Jurkat, Clone E6-1 (cell line): ENCODE results near the gene ACSM5.
"Not testable (repeated sequence)": the region's sequence is repeated elsewhere in the genome, so short reads cannot be mapped to it uniquely, and the experiment has no call there.

Source experiments
- DNase-seq: peaks from one replicate; pipeline ENCODE4 v3.0.0-alpha.2; 2011; ENCODE audit warnings: low read depth, low spot score
- H3K4me3 ChIP-seq: 2 replicates; pipeline ENCODE4 v1.5.1; 2011; ENCODE audit warnings: mild to moderate bottlenecking, low read length, control low read depth, moderate library complexity

Gene ACSM5

GRCh38 chr16:20440731-20441130 lies 31.4 kb downstream of the ACSM5 start:
- DNase-seq: not testable (repeated sequence)

GRCh38 chr16:20441191-20441590 lies 31.9 kb downstream of the ACSM5 start:
- H3K4me3 ChIP-seq: no peak overlapping the region
- no peak for DNase-seq

More at GRCh38 chr16:20440731-20441130, 31.4 kb downstream of the ACSM5 start:
- H3K4me3 ChIP-seq: not testable (repeated sequence)

GRCh38 chr16:20441859-20442258 lies 32.5 kb downstream of the ACSM5 start:
- not testable (repeated sequence) for H3K4me3 ChIP-seq, DNase-seq

- not testable (repeated sequence) for H3K4me3 ChIP-seq, DNase-seq
Measured at GRCh38 chr16:20446652-20447393, 37.5 kb downstream of the ACSM5 start.

GRCh38 chr16:20451364-20451763 lies 42.0 kb downstream of the ACSM5 start, which contains the start of gene ACSM2A:
Gene ACSM2A, plus strand, starts transcription at chr16:20451521. Its CDS starts 8,594 bp downstream, at chr16:20460115.
- not testable (repeated sequence) for H3K4me3 ChIP-seq, DNase-seq

GRCh38 chr16:20453633-20454032 lies 44.3 kb downstream of the ACSM5 start:
- not testable (repeated sequence) for DNase-seq, H3K4me3 ChIP-seq

GRCh38 chr16:20459227-20459626 lies 49.9 kb downstream of the ACSM5 start:
- DNase-seq: not testable (repeated sequence)

GRCh38 chr16:20460313-20460712 lies 51.0 kb downstream of the ACSM5 start:
- H3K4me3 ChIP-seq, DNase-seq: not testable (repeated sequence)

More at GRCh38 chr16:20459227-20459626, 49.9 kb downstream of the ACSM5 start:
- H3K4me3 ChIP-seq: not testable (repeated sequence)

- not testable (repeated sequence) for H3K4me3 ChIP-seq, DNase-seq
Measured at GRCh38 chr16:20468954-20469353, 59.6 kb downstream of the ACSM5 start.

GRCh38 chr16:20469930-20470329 lies 60.6 kb downstream of the ACSM5 start:
- not testable (repeated sequence) for DNase-seq, H3K4me3 ChIP-seq

- not testable (repeated sequence) for H3K4me3 ChIP-seq, DNase-seq
Measured at GRCh38 chr16:20470732-20471131, 61.4 kb downstream of the ACSM5 start.

GRCh38 chr16:20477188-20477744 lies 67.9 kb downstream of the ACSM5 start:
- H3K4me3 ChIP-seq, DNase-seq: not testable (repeated sequence)

GRCh38 chr16:20483989-20484388 lies 74.7 kb downstream of the ACSM5 start:
- not testable (repeated sequence) for H3K4me3 ChIP-seq, DNase-seq

GRCh38 chr16:20484726-20485125 lies 75.4 kb downstream of the ACSM5 start:
- no peak for DNase-seq
- H3K4me3 ChIP-seq: no peak overlapping the region

- DNase-seq: no peak
- H3K4me3 ChIP-seq: no peak overlapping the region
Measured at GRCh38 chr16:20485408-20485807, 76.1 kb downstream of the ACSM5 start.
